K562 (cell line): ENCODE results near the gene NUDCD3. TPM values are rescaled to one million over a fixed set of nuclear protein-coding genes. Genes with fewer than 3 reads are reported as not detected.

Experiments
- ATAC-seq: fragments of 200-7000 bp; cut with Tn5 transposase; 3 replicates; pipeline ENCODE4 v1.9.1; 2020; ENCODE audit warnings: moderate library complexity
- BruUV-seq: library from RNA; stranded (reverse); fragments of 400-500 nt; replicated peaks from 2 replicates; lab custom pipeline; 2021; lab: Mats Ljungman, UMichigan
- CTCF ChIA-PET: fragments of 300-600 bp; formaldehyde crosslinking; extraction: SDS; loops from one replicate; lab custom pipeline; 2021; ENCODE audit warnings: low intra/inter-chr PET ratio; lab: Yijun Ruan, JAX
- POLR2A ChIA-PET: fragments of 300-600, 350-650 bp; sonication (Branson Sonifier 250); formaldehyde crosslinking; extraction: SDS; loops from one replicate; lab custom pipeline; 2021; ENCODE audit warnings: antibody characterized with exemption, inconsistent platforms; lab: Yijun Ruan, JAX
- DNase-seq, 4 experiments: peaks; one replicate each; pipeline versions ENCODE4 v3.0.0 to v3.0.0-alpha.2; 2011 to 2018; ENCODE audit warnings: low spot score in 3 of 4, mixed read lengths in 3 of 4; ENCODE audit errors: extremely low read depth in 1 of 4
- FAIRE-seq: peaks from 2 replicates; lab custom pipeline; 2011; peaks lifted over from hg19 to GRCh38; lab: Jason Lieb, UNC
- H2AFZ ChIP-seq: 2 replicates; pipeline ENCODE4 v1.6.0; 2011; ENCODE audit warnings: low read depth, low read length, control low read depth, inconsistent platforms
- H3K27ac ChIP-seq: fragments of 200-600 bp; 3 replicates; pipeline ENCODE4 v1.8.0; 2011; ENCODE audit warnings: low read depth, mild to moderate bottlenecking, control low read depth, inconsistent platforms, low read length, moderate library complexity, mixed read lengths; ENCODE audit errors: extremely low read depth
- H3K27me3 ChIP-seq, 2 experiments: fragments of 300-600 bp in 1 of 2; 2 replicates in 1 of 2; 3 replicates in 1 of 2; pipeline versions ENCODE4 v1.6.0 to v1.8.0; 2011; ENCODE audit warnings: inconsistent platforms in 2 of 2, low read length in 2 of 2, mild to moderate bottlenecking in 1 of 2, mixed read lengths in 1 of 2, moderate library complexity in 1 of 2; ENCODE audit not compliant: control insufficient read depth in 2 of 2, insufficient read depth in 2 of 2
- H3K36me3 ChIP-seq: fragments of 300-600 bp; 3 replicates; pipeline ENCODE4 v1.8.0; 2011; ENCODE audit warnings: mild to moderate bottlenecking, low read length, inconsistent platforms; ENCODE audit not compliant: control insufficient read depth, insufficient read depth
- H3K4me1 ChIP-seq, 2 experiments: fragments of 200-600 bp in 1 of 2; replicated peaks in 1 of 2; 2 replicates in 1 of 2; 3 replicates in 1 of 2; pipeline versions ENCODE4 v1.5.1 to v1.8.0; 2011; ENCODE audit warnings: inconsistent platforms in 2 of 2, low read length in 2 of 2, mild to moderate bottlenecking in 1 of 2, mixed read lengths in 1 of 2, moderate library complexity in 1 of 2; ENCODE audit not compliant: control insufficient read depth in 2 of 2, insufficient read depth in 2 of 2
- H3K4me2 ChIP-seq: 2 replicates; pipeline ENCODE4 v1.6.1; 2011; ENCODE audit warnings: low read length, control low read depth, inconsistent platforms, mixed read lengths; ENCODE audit not compliant: insufficient read depth
- H3K4me3 ChIP-seq: fragments of 200-600 bp; sonication (generic), shearing (Covaris generic); 2 replicates; pipeline ENCODE4 v1.5.1; 2016; ENCODE audit warnings: control low read depth, inconsistent platforms
- H3K79me2 ChIP-seq: fragments of 200-600 bp; 3 replicates; pipeline ENCODE4 v1.8.0; 2011; ENCODE audit warnings: low read length, inconsistent platforms; ENCODE audit not compliant: control insufficient read depth, insufficient read depth
- H3K9ac ChIP-seq, 2 experiments: 2 replicates each; pipeline versions ENCODE4 v1.6.0 to v1.6.1; 2011; ENCODE audit warnings: low read depth in 2 of 2, low read length in 2 of 2, control low read depth in 1 of 2, inconsistent platforms in 1 of 2, mild to moderate bottlenecking in 1 of 2, mixed read lengths in 1 of 2; ENCODE audit not compliant: insufficient read depth in 1 of 2
- H3K9me1 ChIP-seq: one replicate; pipeline ENCODE4 v1.6.0; 2011; ENCODE audit warnings: inconsistent platforms, mild to moderate bottlenecking, low read length, moderate library complexity; ENCODE audit not compliant: control insufficient read depth, insufficient read depth
- H3K9me3 ChIP-seq: replicated peaks from 2 replicates; pipeline ENCODE4 v1.5.1; 2011; ENCODE audit warnings: low read depth, low read length, inconsistent platforms; ENCODE audit not compliant: control insufficient read depth, insufficient read depth
- H4K20me1 ChIP-seq: replicated peaks from 2 replicates; pipeline ENCODE4 v1.6.1; 2011; ENCODE audit warnings: low read length, inconsistent platforms, mixed read lengths; ENCODE audit not compliant: control insufficient read depth, insufficient read depth
- ARNT ChIP-seq, 2 experiments: fragments of 450-650 bp; IDR thresholded peaks; 2 replicates each; pipeline ENCODE4 v1.6.1; 2016; ENCODE audit warnings: mild to moderate bottlenecking in 1 of 2
- BHLHE40 ChIP-seq: IDR thresholded peaks from 2 replicates; pipeline ENCODE4 v1.6.1; 2011; ENCODE audit warnings: low read length, improper control_type of control experiment
- CBFA2T3 ChIP-seq: fragments of 450-650 bp; IDR thresholded peaks from 2 replicates; pipeline ENCODE4 v1.6.1; 2017
- CTCF ChIP-seq, 3 experiments: IDR thresholded peaks in 2 of 3; conservative IDR thresholded peaks in 1 of 3; 2 replicates each; pipeline ENCODE4 v1.5.1; 2011 to 2012; ENCODE audit warnings: low read length in 3 of 3, mild to moderate bottlenecking in 3 of 3, control low read depth in 2 of 3, improper control_type of control experiment in 1 of 3, inconsistent platforms in 1 of 3, low read depth in 1 of 3, mixed read lengths in 1 of 3, moderate library complexity in 1 of 3; ENCODE audit not compliant: insufficient read depth in 2 of 3
- NCOA1 ChIP-seq: fragments of 450-650 bp; IDR thresholded peaks from 2 replicates; pipeline ENCODE4 v1.6.1; 2016; ENCODE audit warnings: low read depth
- NCOR1 ChIP-seq: fragments of 450-650 bp; IDR thresholded peaks from 2 replicates; pipeline ENCODE4 v1.6.1; 2016; ENCODE audit warnings: mild to moderate bottlenecking, moderate library complexity
- NRF1 ChIP-seq, 2 experiments: fragments of 450-650 bp; IDR thresholded peaks in 1 of 2; conservative IDR thresholded peaks in 1 of 2; 2 replicates each; pipeline ENCODE4 v1.6.1; 2014; ENCODE audit warnings: mild to moderate bottlenecking in 2 of 2
- POLR2AphosphoS5 ChIP-seq: IDR thresholded peaks from 2 replicates; pipeline ENCODE4 v1.6.1; 2011; ENCODE audit warnings: mild to moderate bottlenecking, low read depth, low read length, moderate library complexity; ENCODE audit not compliant: control insufficient read depth, insufficient read depth
- PURB ChIP-seq: sonication (generic); formaldehyde crosslinking; IDR thresholded peaks from 2 replicates; pipeline ENCODE4 v1.9.0; 2021; ENCODE audit warnings: low read depth, mild to moderate bottlenecking, missing genetic modification reagents
- RBM39 ChIP-seq: fragments of 200-400 bp; formaldehyde crosslinking; optimal IDR thresholded peaks from 2 replicates; pipeline ENCODE3; 2018; ENCODE audit warnings: low read depth, low read length
- SMAD3 ChIP-seq: fragments of 450-650 bp; formaldehyde crosslinking; conservative IDR thresholded peaks from 2 replicates; pipeline ENCODE4 v1.4.0; 2020; ENCODE audit warnings: mild to moderate bottlenecking
- TFE3 ChIP-seq: fragments of 450-650 bp; formaldehyde crosslinking; IDR thresholded peaks from 2 replicates; pipeline ENCODE4 v1.4.0; 2020; ENCODE audit warnings: mild to moderate bottlenecking, mixed read lengths
- THRA ChIP-seq: fragments of 450-650 bp; IDR thresholded peaks from 2 replicates; pipeline ENCODE4 v1.6.1; 2017; ENCODE audit warnings: mild to moderate bottlenecking, moderate library complexity
- USF2 ChIP-seq: sonication (generic); formaldehyde crosslinking; IDR thresholded peaks from 2 replicates; pipeline ENCODE4 v1.5.0; 2020; ENCODE audit warnings: missing genetic modification reagents
- XRCC5 ChIP-seq: fragments of 200-400 bp; formaldehyde crosslinking; IDR thresholded peaks from 2 replicates; pipeline ENCODE4 v1.6.1; 2017; ENCODE audit warnings: low read depth, mild to moderate bottlenecking, low read length
- ZBTB7A ChIP-seq: IDR thresholded peaks from 2 replicates; pipeline ENCODE4 v1.6.1; 2011; ENCODE audit warnings: low read depth, mild to moderate bottlenecking, low read length, moderate library complexity, borderline replicate concordance; ENCODE audit not compliant: control insufficient read depth
- ZNF780A ChIP-seq: fragments of 250-450 bp; sonication (Bioruptor Pico); IDR thresholded peaks from 2 replicates; pipeline ENCODE4 v1.5.0; 2021; ENCODE audit warnings: mild to moderate bottlenecking
- ZNF785 ChIP-seq: fragments of 250-450 bp; sonication (Bioruptor Pico); IDR thresholded peaks from 2 replicates; pipeline ENCODE4 v1.4.0; 2020; ENCODE audit warnings: mild to moderate bottlenecking
- WGBS: fragments of 100-300 bp; shearing (Covaris generic); methylation state at CpG from one replicate; pipeline ENCODE4 v1.1.6; 2016; ENCODE audit warnings: low coverage, mixed read lengths; ENCODE audit not compliant: insufficient coverage; ENCODE audit errors: missing lambda C conversion rate; 5-methylcytosine and 5-hydroxymethylcytosine counted together
- in situ Hi-C: fragments of 300-500 bp; cut with MboI; formaldehyde crosslinking; loops from 4 replicates; pipeline ENCODE4 v1.15.0; 2018; ENCODE audit warnings: inconsistent platforms, mixed read lengths
- intact Hi-C: fragments of 100-400 bp; cut with micrococcal nuclease; formaldehyde crosslinking; loops from 2 replicates; pipeline ENCODE4 v1.14.2; 2022
- polyA plus RNA-seq, 8 experiments: library from polyadenylated mRNA; depleted of rRNA in 4 of 8; stranded (reverse) in 5 of 8; unstranded in 3 of 8; fragments of >200 nt; fragmentation: Nextera tagmentation in 2 of 8; fragmentation: Illumina TruSeq in 1 of 8; extraction: Ambion mirVana in 2 of 8; extraction: Trizol in 1 of 8; gene quantifications; 2 replicates each; pipeline versions ENCODE4 v1.2.1 to v1.2.3, GENCODE V29; 2011 to 2014; ENCODE audit warnings: inconsistent platforms in 1 of 8, missing spikeins in 1 of 8
- total RNA-seq, 7 experiments: library from RNA; depleted of rRNA in 6 of 7; stranded (reverse); fragments of >200 nt in 6 of 7; fragmentation: Illumina TruSeq in 2 of 7; extraction: Trizol in 2 of 7; gene quantifications; 2 replicates each; pipeline versions ENCODE4 v1.2.1 to v1.2.3, GENCODE V29; 2011 to 2021; ENCODE audit warnings: low replicate concordance in 1 of 7

The NUDCD3 gene
- total and polyA plus RNA-seq, 9 of the 15 experiments (the other 6 are each of a cell fraction or from before 2014, with no cell fraction given): 24.8 to 64.2 (median 42.6) TPM

- intact Hi-C loops: no loop called here
- Histone ChIP-seq H3K36me3 (peaks cover 51% of the 10 kb centered on the region; the same call in 2 of the 3 replicates), H3K27ac (no peak overlapping the region), H3K4me2 (no peak overlapping the region), H3K9ac (no peak overlapping the region), H3K9me1 (no peaks in the 10 kb centered on the region), H2AFZ (no peak overlapping the region), H3K27me3 (no peaks in the 10 kb centered on the region), H3K4me1 (no peaks in the 10 kb centered on the region), H3K4me3 (no peak overlapping the region)
- in situ Hi-C loops: no loop called here
- FAIRE-seq (no peak), ATAC-seq (no peak)
- 85% methylated on average over 4 of the region's 4 CpGs for WGBS
- no TSS peak for BruUV-seq
- ChIA-PET POLR2A (no interaction called here), CTCF (no interaction called here)
- TF ChIP-seq NRF1 (conservative IDR thresholded peaks at IDR 0.05 in 1 of 2, IDR thresholded peaks at IDR 0.05 in 1 of 2) (no peak), SMAD3 (no peak), NCOR1 (no peak), USF2 (no peak), CBFA2T3 (no peak), ZNF785 (no peak), PURB (CRISPR knock-in tag) (no peak), ZBTB7A (no peak), ZNF780A (no peak), POLR2AphosphoS5 (no peak), THRA (no peak), XRCC5 (no peak), CTCF (IDR thresholded peaks at IDR 0.05 in 2 of 3, conservative IDR thresholded peaks at IDR 0.05 in 1 of 3; ENCODE audit: insufficient read depth in 2 of 3, low read depth in 1 of 3, low read length in 3 of 3) (no peak), BHLHE40 (no peak), ARNT (IDR thresholded peaks at IDR 0.05) (no peak), NCOA1 (no peak), RBM39 (no peak), TFE3 (no peak)
- TF ChIP-seq, all 486 proteins: peak for 0
- Histone ChIP-seq H4K20me1 (peaks cover 7% of the 10 kb centered on the region; the same call in 1 of the 2 replicates), H3K9me3 (no peaks in the 10 kb centered on the region), H3K79me2 (no peaks in the 10 kb centered on the region)
- DNase-seq: no peak
These were observed 95.4 kb downstream of the NUDCD3 start for GRCh38 chr7:44395067-44395466.
